Stromal cell of bone marrow (primary cell): ENCODE measurements around the gene SPACA5B.
"Not testable (repeated sequence)": the region's sequence is repeated elsewhere in the genome, so short reads cannot be mapped to it uniquely, and the experiment has no call there.

ENCODE experiments used
- DNase-seq: peaks from one replicate; pipeline ENCODE4 v3.0.0-alpha.2; 2012; ENCODE audit warnings: low read depth

SPACA5B gene

DNA sequence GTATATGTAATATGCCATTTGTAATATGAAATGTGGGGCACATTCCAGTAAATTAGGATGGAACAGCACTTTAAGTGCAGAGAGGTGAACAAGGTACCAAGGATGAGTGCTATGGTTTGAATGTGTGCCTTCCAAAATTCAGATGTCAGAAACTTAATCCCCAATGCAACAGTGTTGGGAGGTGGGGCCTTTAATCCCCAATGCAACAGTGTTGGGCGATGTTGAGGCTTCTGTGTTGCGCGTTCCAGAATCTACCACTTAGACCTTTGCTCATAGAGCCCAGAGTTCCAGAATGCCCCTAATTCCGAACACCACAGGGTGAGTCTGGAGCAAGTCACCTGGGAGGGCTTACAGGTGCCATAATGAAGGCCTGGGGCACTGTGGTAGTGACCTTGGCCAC, at the start of gene SPACA5B:
SPACA5B (plus strand) TSS at position 301 of the 400 bp plus-strand sequence; CDS start at position 363, 62 bp downstream.
- DNase-seq: not testable (repeated sequence)

GRCh38 chrX:48083212-48083611, 47.2 kb upstream of the SPACA5B start:
- DNase-seq: no peak

GRCh38 chrX:48083706-48084105, 46.7 kb upstream of the SPACA5B start:
- DNase-seq: no peak

GRCh38 chrX:48086082-48086481, 44.3 kb upstream of the SPACA5B start:
- DNase-seq: no peak

GRCh38 chrX:48090123-48090522, 40.3 kb upstream of the SPACA5B start:
- no peak for DNase-seq

- DNase-seq: not testable (repeated sequence)
Observed at GRCh38 chrX:48092558-48092957, 37.9 kb upstream of the SPACA5B start.

DNA sequence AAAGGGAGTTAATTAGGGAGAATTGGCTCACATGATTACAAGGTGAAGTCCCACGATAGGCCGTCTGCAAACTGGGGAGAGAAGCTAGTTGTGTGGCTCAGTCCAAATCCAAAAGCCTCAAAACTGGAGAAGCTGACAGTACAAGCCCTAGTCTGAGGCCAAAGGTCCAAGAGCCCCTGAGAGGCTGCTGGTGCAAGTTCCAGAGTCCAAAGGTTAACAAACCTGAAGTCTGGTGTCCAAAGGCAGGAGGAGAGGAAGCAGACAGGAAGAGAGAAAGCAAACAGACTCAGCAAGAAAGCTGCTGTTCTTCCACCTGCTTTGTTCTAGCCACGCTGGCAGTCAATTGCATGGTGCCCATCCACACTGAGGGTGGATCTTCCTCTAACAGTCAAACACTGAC, 29.0 kb upstream of the SPACA5B start:
- no peak for DNase-seq

DNA sequence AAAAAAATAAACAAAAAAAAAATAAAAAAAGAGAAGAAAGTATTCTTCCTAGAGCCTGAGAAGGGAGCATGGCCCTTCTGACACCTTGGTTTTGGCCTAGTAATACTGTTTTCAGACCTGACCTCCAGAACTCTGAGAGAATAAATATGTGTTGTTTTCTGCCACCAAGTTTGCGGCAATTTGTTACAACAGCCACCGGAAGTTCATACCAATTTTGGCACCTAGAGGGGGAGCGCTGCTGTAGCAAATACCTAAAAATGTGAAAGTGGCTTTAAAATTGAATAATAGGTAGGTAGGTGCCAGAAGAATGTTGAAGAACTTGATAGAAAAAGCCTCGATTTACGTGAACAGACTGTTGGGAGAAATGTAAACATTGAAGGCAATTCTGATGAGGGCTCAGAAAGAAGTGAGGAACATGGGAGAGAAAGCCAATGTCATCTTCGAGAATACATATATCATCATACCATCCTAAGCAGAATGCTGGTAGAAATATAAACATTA, 27.5 kb upstream of the SPACA5B start:
- DNase-seq: no peak

GRCh38 chrX:48107717-48108116, 22.7 kb upstream of the SPACA5B start:
- DNase-seq: no peak

DNA sequence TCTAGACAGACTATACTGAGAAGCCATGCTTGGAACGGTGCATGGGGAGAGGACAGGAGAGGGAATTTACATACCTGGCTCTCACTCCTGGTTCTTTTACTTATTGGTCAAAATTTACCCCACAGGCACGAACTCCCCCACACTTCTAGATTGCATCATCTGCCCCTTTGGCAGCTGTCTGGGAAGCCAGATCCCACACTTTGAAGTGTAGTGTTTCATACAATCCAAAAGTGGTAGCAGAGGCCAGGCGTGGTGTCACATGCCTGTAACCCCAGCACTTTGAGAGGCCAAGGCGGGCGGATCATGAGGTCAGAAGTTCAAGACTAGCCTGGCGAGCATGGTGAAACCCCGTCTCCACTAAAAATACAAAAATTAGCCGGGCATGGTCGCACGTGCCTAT, 5.1 kb upstream of the SPACA5B start:
- not testable (repeated sequence) for DNase-seq

DNA sequence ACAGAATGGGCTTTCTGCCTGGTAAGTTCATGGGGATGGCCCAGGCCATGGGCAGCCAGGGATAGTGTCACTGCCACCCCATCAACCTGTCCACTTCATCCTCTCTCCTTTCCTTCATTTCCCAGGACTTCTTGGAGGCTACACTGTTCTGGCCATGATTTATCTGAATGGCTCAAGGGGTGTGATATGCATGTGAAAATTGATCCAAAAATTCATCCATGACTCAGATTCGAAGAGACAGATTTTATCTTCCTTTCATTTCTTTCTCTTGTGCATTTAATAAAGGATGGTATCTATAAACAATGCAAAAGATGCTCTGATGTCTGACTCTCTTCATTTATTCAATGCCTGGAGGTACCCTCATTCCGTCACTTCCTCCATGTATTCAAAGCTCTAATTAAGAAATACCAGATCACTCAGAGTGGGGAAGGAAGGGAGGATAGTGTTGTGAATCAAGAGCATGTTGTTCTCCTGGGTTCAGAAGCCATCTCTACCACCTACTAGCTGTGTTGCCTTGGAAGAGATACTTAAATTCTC, 1.9 kb downstream of the SPACA5B start:
- not testable (repeated sequence) for DNase-seq

GRCh38 chrX:48139076-48139475, 8.7 kb downstream of the SPACA5B start:
- DNase-seq: not testable (repeated sequence)

DNA sequence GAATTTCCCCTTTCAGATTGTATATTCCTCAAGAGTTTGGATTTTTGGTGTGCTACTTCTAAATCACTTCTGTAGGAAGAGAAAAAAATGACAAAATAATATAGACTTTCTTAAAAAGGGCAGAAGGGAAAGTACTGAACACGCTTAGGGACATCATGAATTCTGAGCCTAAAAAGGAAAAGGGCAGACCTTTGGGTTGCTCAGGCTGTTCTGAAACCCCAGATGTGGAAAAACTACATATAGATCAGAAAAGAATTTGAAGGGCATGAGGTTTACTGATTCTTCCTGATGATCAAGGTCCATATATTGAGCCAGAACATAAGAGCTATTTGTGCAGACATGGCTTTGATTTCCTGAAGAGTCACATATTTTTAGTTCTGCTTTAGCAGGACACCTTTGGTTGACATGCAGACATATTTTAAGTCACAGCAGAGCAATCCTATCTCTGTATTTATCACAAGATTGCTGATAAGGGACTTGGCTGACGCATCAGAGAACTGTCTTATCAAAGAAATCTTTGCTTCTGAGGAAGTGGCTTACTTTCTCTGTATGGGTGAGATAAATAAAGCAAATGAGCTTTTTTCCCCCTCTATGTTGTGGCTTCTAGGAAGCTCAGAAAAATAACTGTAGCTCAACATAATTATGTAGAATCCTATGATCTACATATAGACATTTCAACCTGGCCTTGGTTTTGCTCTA, 11.5 kb downstream of the SPACA5B start:
- not testable (repeated sequence) for DNase-seq

- DNase-seq: not testable (repeated sequence)
Observed at GRCh38 chrX:48142697-48143096, 12.3 kb downstream of the SPACA5B start.

DNA sequence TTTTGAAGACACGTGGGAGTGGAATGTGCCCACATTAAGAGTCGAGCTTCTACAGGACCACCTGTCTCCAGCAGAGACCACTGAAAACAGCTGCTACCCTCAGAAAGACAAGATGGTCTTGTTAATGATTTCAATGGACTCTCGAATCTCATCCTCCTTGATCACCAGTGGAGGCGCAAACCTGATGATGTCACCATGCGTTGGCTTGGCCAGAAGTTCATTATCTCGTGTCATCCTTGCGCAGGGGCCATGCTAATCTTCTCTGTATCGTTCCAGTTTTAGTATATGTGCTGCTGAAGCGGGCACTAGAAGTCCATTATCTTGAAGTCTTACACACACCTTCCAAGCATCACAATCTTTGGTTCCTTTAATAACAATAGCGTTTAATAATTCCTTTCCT, 23.3 kb downstream of the SPACA5B start:
- no peak for DNase-seq

- no peak for DNase-seq
Observed at GRCh38 chrX:48154796-48155195, 24.4 kb downstream of the SPACA5B start.

GRCh38 chrX:48156014-48156413, 25.6 kb downstream of the SPACA5B start:
- DNase-seq: no peak

GRCh38 chrX:48165241-48165640, 34.8 kb downstream of the SPACA5B start:
- no peak for DNase-seq

DNA sequence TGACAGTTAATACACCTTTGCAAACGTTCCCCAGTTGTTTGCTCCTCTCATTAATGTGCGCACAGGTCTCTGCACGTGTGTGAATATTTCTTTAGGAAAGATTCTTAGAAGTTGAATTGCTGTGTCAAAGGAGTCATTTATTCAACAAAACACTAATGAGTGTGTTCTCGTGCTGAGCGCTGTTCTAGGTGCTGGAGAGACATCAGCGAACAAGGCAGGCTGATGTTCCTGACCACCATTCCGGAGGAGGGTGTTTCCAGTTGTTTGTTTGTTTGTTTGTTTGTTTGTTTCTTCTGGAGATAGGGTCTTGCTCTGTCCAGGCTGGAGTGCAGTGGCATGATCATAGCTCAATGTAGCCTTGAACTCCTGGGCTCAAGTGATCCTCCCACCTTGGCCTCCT, 35.9 kb downstream of the SPACA5B start:
- DNase-seq: not testable (repeated sequence)

- DNase-seq: no peak
Observed at GRCh38 chrX:48179691-48180090, 49.3 kb downstream of the SPACA5B start.

GRCh38 chrX:48180811-48181210, 50.4 kb downstream of the SPACA5B start:
- no peak for DNase-seq

DNA sequence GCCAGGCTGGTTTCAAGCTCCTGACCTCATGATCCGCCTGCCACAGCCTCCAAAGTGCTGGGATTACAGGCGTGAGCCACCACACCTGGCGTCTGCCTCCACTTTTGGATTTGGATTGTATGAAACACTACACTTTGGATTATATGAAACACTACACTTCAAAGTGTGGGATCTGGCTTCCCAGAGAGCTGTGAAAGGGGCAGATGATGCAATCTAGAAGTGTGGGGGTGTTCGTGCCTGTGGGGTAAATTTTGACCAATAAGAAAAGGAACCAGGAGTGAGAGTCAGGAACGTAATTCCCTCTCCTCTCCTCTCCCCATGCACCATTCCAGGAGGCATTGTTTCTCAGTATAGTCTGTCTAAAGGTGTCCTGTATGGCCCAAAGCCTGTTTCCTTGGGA, 51.5 kb downstream of the SPACA5B start:
- not testable (repeated sequence) for DNase-seq
